HT-29 (cell line): ENCODE data around the gene TK2. TPM values are rescaled to one million over a fixed set of nuclear protein-coding genes. Genes with fewer than 3 reads are reported as not detected.
A peak's percentile ranks its signal among the peaks of the same experiment; 100 is the strongest.
"Not testable (repeated sequence)": the region's sequence is repeated elsewhere in the genome, so short reads cannot be mapped to it uniquely, and the experiment has no call there.

ENCODE experiments used
- DNase-seq: peaks from one replicate; pipeline ENCODE4 v3.0.0-alpha.2; 2015; ENCODE audit warnings: low spot score
- total RNA-seq: library from RNA; depleted of rRNA; stranded (reverse); fragments of >200 nt; shearing (Covaris generic); gene quantifications from 2 replicates; pipeline ENCODE4 v1.2.3, GENCODE V29; 2014

TK2 gene
- total RNA-seq, 1 experiment from 2014 or later: 7.7 TPM

- no peak for DNase-seq
Observed at GRCh38 chr16:66520406-66521170, 29.3 kb downstream of the TK2 start.

GRCh38 chr16:66519482-66520373, 30.2 kb downstream of the TK2 start:
- no peak for DNase-seq

- DNase-seq: peak; percentile 12
Observed at GRCh38 chr16:66517586-66518263, 32.2 kb downstream of the TK2 start.

GRCh38 chr16:66516808-66517585, 32.9 kb downstream of the TK2 start:
- peak; percentile 96 for DNase-seq

GRCh38 chr16:66516509-66516807, 33.5 kb downstream of the TK2 start:
- no peak for DNase-seq

GRCh38 chr16:66515596-66516508, 34.1 kb downstream of the TK2 start:
- DNase-seq: peak; percentile 52

GRCh38 chr16:66514980-66515595, 34.8 kb downstream of the TK2 start:
- not testable (repeated sequence) for DNase-seq

- not testable (repeated sequence) for DNase-seq
Observed at GRCh38 chr16:66514391-66514790, 35.5 kb downstream of the TK2 start.

- DNase-seq: peak; percentile 45
Observed at GRCh38 chr16:66513111-66513723, 36.7 kb downstream of the TK2 start.

GRCh38 chr16:66512272-66513110, 37.4 kb downstream of the TK2 start:
- peak; percentile 12 for DNase-seq

GRCh38 chr16:66511602-66512271, 38.2 kb downstream of the TK2 start:
- peak; percentile 78 for DNase-seq

- peak; percentile 81 for DNase-seq
Observed at GRCh38 chr16:66510711-66511601, 39.0 kb downstream of the TK2 start.

GRCh38 chr16:66510298-66510697, 39.6 kb downstream of the TK2 start:
- peak; percentile 29 for DNase-seq

- no peak for DNase-seq
Observed at GRCh38 chr16:66509576-66509975, 40.3 kb downstream of the TK2 start.

GRCh38 chr16:66508914-66509496, 40.9 kb downstream of the TK2 start:
- DNase-seq: no peak

GRCh38 chr16:66508248-66508913, 41.5 kb downstream of the TK2 start:
- DNase-seq: peak; percentile 86
